HFF-Myc (cell line): ENCODE measurements around the gene NDFIP2.

Experiments used
- DNase-seq: peaks from one replicate; pipeline ENCODE4 v3.0.0-alpha.2; 2011; ENCODE audit warnings: low read depth; ENCODE audit errors: extremely low read depth
- H3K4me3 ChIP-seq: replicated peaks from 2 replicates; pipeline ENCODE4 v1.5.1; 2011; ENCODE audit warnings: low read depth, mild to moderate bottlenecking, control low read depth, low read length
- TF ChIP-seq, protein P1 (sequence below): IDR thresholded peaks from 2 replicates; pipeline ENCODE4 v1.5.1; 2012; ENCODE audit warnings: mild to moderate bottlenecking, low read depth, low read length, control low read depth; ENCODE audit errors: missing control alignments

Gene NDFIP2

GRCh38 chr13:79440958-79441528 lies 39.9 kb upstream of the NDFIP2 start:
- DNase-seq = no peak
- no peak overlapping the region for H3K4me3 ChIP-seq
- TF ChIP-seq, protein P1, sequence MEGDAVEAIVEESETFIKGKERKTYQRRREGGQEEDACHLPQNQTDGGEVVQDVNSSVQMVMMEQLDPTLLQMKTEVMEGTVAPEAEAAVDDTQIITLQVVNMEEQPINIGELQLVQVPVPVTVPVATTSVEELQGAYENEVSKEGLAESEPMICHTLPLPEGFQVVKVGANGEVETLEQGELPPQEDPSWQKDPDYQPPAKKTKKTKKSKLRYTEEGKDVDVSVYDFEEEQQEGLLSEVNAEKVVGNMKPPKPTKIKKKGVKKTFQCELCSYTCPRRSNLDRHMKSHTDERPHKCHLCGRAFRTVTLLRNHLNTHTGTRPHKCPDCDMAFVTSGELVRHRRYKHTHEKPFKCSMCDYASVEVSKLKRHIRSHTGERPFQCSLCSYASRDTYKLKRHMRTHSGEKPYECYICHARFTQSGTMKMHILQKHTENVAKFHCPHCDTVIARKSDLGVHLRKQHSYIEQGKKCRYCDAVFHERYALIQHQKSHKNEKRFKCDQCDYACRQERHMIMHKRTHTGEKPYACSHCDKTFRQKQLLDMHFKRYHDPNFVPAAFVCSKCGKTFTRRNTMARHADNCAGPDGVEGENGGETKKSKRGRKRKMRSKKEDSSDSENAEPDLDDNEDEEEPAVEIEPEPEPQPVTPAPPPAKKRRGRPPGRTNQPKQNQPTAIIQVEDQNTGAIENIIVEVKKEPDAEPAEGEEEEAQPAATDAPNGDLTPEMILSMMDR = no peak

- TF ChIP-seq, protein P1 = no peak
- H3K4me3 ChIP-seq = no peak overlapping the region
- no peak for DNase-seq
Measured at GRCh38 chr13:79442221-79442620, 38.7 kb upstream of the NDFIP2 start.

- TF ChIP-seq, protein P1 = no peak
- no peak overlapping the region for H3K4me3 ChIP-seq
- DNase-seq = no peak
Measured at GRCh38 chr13:79442706-79443105, 38.2 kb upstream of the NDFIP2 start.

GRCh38 chr13:79445968-79446645 lies 34.8 kb upstream of the NDFIP2 start:
- DNase-seq = no peak
- TF ChIP-seq, protein P1 = no peak
- no peak overlapping the region for H3K4me3 ChIP-seq

- H3K4me3 ChIP-seq = no peak overlapping the region
- DNase-seq = no peak
- TF ChIP-seq, protein P1 = no peak
Measured at GRCh38 chr13:79447141-79447540, 33.8 kb upstream of the NDFIP2 start.

DNA sequence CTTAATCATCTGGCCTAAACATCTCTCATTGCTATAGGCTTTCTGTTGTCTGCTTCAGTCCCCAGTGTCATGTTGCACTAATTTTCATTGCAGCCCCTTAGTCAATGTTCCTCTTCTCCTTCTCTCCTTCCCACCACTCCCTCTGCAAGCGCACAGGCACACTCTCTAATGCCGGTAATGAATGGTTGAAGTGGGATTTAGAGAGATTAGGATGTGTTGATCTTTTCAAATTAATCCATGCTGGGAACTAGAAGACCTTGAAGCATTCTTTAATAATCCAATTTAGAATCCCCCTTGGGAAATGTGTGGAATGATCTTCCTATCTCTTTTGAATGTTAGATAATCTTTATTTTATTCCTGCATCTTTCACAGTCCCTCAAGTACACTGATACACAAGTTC lies 33.2 kb upstream of the NDFIP2 start:
- TF ChIP-seq, protein P1 = no peak
- no peak overlapping the region for H3K4me3 ChIP-seq
- no peak for DNase-seq

DNA sequence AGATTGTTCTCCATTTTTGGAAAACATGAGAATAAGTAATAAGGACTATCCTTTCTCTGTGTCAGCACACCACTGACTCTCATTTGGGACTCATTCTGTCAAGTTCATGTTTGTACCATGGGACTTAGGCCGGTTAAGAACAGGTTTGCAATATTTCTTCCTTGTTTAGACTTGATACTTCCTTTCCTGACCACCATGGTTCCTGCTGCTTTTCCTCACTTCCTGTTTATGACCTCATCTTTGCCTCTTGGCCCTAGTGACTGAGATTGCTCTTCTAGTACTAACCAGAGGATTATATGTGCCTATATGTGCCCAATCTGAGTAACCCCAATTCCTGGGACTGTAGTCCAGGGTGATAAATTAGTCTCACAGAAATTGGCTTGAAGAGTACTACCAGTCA lies 32.5 kb upstream of the NDFIP2 start:
- H3K4me3 ChIP-seq = no peak overlapping the region
- no peak for DNase-seq
- TF ChIP-seq, protein P1 = no peak
